IPS-11a (cell line): ENCODE results near the gene ALK.

Experiments
- H3K4me3 ChIP-seq: one replicate; pipeline ENCODE4 v1.5.1; 2013; ENCODE audit warnings: low read depth, low read length, control low read depth

The ALK gene

DNA sequence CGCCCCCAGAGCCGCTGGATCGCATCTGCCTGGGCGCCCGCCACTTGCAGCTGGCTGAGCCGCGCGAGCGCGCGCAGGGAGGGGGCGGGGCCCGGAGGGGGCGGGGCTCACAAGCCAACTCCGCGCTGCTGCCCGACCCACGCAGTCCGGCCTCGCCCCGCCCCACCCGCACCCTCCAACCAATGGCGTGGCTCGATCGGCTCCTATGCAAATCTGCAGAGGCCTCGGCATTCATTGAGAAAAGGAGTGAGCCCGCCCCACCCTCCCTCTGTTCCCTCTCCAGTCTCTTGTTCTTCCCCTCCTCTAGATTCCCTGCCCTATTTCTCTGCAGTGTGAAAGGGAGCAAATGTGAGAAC is at the start of gene ALK:
Gene ALK (minus strand): TSS at position 27 of the 356 bp plus-strand sequence. CDS start 927 bp downstream, outside the sequence.
- peak within 1 kb of the TSS; percentile 37 for H3K4me3 ChIP-seq

DNA sequence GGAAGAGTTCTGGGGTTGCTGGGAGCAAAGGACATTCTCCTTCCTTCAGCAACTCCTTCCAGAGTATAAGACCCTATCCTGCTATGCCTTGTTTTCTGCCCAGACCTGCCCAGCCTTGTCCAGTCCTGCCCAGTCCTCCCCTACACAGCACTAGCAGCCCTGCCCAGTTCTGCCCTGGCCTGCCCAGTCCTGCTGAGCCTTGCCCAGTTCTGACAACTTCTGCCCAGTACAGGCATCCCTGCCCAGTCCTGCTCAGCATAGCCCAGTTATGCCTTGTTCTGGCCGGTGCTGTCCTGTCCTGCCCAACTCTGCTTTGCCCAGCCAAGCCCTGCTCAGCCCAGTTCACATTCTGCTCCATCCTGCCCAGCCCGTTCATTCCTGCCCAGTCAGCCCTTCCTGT is 44.9 kb upstream of the ALK start:
- H3K4me3 ChIP-seq: no peak overlapping the region

DNA sequence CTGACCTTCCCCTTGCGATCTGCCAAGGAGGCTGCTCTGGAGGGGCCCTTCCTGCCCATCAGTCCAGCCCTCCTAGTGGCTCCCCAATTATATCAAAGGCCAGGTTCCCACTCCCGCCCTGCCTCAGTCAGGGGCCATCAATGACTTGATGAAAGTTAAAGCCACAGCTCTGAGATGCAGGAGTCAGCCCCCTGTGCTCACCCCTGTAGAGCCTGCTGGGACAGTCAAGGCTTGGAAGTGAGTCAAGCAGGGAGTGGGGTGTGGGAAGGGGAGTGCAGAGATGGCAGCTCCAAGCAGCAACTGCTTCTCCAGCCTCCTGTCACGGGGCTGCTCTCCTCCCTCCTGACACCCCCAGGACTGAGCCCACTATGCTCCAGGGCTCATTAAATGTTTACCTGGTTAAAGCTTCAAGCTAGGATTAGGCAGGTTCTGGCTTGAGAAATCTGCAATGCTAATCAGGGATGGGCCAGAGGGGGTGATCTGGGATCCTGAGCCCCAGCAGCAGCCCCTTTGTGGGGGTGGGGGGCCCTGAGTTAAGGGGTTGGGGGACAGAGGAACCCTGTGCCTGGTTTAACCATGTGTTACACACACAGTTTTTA is 42.7 kb upstream of the ALK start:
- no peak overlapping the region for H3K4me3 ChIP-seq

DNA sequence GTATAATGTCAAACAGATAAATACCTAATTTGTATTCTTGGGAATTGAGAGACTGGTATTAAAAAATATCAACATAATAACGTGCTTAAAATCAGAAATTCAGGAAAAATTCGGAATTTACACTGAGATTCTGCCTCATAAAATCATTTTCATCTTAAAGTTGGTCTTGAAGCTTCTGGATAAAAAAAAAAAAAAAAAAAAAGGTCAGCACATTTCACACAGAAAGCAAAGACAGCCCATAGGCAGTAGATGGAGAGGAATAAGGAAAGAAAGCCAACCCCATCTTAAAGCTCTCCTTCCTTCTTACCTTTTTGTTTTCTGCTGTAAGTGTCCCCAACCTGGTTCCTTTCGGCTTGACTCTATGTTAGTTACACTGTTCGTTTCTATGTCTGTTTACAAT is 41.5 kb upstream of the ALK start:
- H3K4me3 ChIP-seq: no peak overlapping the region

DNA sequence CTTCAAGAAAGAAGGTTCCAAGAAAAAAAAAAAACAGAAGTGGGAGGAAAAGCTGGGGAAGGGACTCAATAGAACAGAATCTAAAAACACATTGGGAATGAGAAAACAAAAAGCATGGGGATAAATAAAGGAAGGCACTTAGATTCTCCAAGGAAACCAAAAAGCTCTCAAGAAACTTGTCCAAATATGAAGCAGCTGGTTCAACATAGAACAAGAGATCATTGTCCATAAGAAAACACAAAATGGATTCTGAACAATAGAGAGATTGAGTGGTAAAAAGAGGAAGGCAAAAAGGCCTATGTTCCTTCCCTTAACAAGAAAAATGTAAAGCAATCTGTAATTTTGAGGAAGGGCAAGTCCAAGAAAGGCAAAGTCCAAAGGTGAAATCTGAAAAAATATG is 32.9 kb upstream of the ALK start:
- H3K4me3 ChIP-seq: no peak overlapping the region

- H3K4me3 ChIP-seq: no peak overlapping the region
Observed at GRCh38 chr2:29952973-29953372, 31.6 kb upstream of the ALK start.

- H3K4me3 ChIP-seq: no peak overlapping the region
Observed at GRCh38 chr2:29951576-29951975, 30.2 kb upstream of the ALK start.

DNA sequence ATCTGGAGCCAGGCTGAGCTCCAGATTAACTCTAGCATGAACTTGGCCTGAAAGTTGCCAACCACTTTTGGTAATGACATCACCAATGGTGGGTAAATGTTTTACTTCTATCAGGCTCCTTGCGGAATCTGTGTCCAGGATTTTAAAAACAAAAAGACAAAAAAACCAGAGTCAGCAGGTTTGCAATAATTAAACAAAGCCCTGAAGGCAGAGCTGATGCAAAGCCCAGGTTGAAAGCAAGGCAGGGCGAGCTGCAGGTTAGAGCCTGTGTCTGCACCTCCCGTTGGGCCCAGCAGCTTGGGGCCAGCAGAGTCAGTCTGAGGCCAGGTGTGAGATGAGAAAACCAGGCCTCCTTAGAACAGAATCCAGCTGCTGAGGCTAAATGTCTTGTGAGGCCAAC is 29.1 kb upstream of the ALK start:
- H3K4me3 ChIP-seq: no peak overlapping the region

DNA sequence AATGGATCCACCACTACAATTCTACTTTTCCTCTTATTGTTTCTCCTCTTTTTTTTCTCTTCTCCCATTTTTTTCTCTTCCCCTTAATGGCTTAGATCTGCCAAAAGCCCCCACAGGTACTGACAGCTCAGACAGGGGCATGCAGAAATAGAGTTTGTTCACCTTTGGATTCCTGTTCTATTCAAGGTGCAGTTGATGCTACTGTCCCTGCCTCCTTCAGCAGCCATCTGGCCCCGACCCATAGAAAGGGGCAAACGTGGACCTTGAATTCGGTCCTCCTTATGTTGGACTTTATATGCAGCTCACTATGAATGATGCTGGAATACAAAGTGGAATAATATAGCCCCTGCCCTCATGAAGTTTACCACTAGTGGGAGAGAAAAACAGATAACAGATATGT is 27.7 kb upstream of the ALK start:
- H3K4me3 ChIP-seq: no peak overlapping the region

- H3K4me3 ChIP-seq: no peak overlapping the region
Observed at GRCh38 chr2:29946505-29946904, 25.1 kb upstream of the ALK start.

DNA sequence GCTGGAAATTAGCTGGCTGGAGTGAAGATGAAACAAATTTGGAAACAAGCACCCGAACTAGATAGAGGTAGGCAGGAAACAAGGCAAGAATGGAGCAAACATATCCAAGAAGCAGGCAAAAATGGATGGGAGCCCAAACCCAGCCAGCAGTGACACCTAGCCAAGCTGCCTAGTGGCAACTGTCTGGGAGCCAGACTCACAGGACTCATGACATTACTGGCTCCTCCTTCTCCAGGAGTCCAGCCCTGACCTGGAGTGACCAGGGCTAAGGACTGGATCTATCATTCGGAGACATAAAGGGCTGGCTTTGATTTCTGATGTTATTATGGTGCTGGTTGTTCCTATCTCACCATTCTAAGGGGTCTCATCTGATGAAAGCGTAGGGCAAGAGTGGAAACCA is 21.3 kb upstream of the ALK start:
- no peak overlapping the region for H3K4me3 ChIP-seq

GRCh38 chr2:29940706-29941105 is 19.3 kb upstream of the ALK start:
- no peak overlapping the region for H3K4me3 ChIP-seq

DNA sequence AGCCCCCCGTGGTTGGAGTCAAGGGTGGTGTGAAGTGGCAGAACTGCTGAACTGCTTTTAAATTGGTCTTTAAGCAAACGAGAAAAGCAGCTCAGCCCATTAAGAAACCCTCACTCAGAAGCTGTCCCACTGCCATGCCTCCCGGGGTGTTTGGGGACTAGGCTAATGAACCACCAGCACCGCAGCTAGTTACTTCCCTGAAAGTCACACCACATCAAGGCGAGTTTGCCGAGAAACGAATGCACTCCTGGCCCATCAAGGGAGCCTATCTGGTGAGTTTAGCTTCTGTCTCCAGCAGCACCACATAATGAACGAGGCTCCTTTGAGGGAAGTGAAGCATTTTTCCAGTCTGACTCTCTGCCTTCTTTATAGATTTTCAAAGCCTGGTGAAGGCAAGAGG is 14.6 kb upstream of the ALK start:
- no peak overlapping the region for H3K4me3 ChIP-seq

DNA sequence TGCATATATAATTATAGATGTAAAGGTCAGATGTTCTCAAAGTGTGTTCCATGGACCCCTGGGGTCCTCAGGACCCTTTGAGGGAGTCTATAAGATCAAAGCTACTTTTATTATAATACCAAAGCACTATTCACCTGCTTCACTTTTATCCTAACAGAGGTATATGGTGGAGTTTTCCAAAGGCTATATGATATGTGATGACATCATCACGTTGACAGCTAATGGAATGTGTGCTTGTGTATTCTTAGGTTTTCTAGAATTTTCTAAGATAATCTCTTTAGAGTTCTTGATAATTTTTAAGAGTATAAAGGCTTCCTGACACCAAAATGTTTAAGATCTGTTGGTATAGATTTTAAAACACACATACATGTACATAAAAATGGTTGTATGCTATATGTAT is 10.4 kb upstream of the ALK start:
- no peak overlapping the region for H3K4me3 ChIP-seq

- H3K4me3 ChIP-seq: no peak overlapping the region
Observed at GRCh38 chr2:29923110-29923721, 1.8 kb upstream of the ALK start.

- H3K4me3 ChIP-seq: no peak overlapping the region
Observed at GRCh38 chr2:29922605-29923004, 1.2 kb upstream of the ALK start.

DNA sequence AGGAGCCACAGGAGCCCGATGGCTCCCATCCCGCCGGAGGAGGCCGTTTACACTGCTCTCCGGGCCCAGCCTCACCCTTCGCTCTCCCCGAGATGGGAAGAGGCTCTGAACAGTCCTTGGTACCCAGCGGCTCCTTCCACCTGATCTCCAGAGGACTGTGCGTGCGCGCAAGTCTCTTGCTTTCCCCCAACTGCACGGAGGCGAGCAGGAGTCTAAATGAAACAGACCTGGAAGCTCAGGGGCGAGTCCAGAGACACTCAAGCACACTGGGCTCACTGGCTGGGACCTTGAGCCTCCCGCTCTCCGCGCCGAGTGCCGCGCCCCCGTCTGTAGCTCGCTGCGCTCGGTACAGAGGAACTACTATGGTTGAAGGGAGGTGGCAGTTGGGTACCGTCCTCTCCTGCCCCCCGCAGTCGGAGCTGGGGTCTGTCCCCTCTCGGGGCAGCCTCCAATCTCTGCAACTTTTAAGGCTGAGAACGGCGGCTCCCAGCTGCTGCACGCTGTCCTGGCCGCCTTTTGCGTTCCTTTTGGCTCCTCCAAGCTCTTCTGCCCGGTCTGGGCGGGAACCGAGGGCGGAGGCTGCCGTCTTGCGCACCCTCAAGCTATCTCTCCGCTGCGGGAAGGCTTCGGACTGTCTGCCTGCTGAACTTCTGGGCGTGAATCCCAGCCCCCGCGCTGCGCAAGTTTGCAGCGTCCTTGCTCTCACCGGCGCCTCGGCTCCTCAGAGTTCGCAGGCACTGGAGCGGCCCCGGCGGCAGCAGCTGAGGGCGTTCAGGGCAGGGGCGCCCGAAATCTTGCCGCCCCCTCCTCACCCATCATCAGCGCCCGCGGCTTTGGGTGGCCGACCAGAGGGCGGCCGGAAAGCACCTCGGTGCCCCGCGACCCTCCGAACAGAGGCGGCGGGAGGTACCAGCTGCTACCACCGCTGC is 491 bp downstream of the ALK start:
- H3K4me3 ChIP-seq: peak overlapping the region; percentile 37

DNA sequence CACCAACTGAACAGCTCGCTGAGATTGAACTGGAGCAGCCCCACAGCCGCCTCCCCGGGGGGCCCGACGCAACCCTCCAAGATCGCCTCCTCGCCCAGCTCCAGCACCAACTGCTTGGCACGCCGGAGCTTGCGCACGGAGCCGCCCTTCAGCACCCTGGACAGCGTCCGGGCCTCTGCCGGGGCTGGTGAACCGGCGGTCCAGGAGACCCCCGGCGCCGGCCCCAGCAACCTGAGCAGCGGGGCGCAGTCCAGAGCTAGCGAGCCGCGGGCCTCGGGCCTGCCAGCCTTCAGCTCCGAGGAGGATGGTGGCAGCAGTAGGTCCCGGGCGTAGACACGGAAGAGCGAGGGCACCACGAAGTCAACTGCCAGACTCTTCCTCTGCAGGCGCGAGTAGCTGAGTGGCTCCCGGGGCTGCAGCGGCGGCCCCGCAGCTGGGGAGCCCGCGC is 1.2 kb downstream of the ALK start:
- H3K4me3 ChIP-seq: no peak overlapping the region

DNA sequence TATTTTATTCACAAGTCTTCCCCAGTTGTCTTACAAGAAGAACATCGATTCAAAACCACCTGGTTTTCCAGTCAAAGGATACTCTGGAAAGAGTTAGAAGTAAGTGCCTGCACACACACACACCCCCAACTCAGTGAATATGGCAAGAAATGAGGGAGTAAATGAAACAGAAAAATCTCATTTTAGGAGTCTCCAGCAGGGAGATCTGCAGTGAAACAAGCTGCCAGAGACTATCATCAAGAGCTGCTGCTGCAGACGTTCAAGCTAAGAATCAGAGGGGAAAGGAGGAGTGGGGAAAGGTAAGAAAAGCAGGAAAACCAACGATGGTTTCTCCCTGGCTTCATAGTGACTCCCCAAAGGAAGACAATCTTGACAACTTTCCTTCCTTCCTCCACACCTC is 2.4 kb downstream of the ALK start:
- H3K4me3 ChIP-seq: no peak overlapping the region

DNA sequence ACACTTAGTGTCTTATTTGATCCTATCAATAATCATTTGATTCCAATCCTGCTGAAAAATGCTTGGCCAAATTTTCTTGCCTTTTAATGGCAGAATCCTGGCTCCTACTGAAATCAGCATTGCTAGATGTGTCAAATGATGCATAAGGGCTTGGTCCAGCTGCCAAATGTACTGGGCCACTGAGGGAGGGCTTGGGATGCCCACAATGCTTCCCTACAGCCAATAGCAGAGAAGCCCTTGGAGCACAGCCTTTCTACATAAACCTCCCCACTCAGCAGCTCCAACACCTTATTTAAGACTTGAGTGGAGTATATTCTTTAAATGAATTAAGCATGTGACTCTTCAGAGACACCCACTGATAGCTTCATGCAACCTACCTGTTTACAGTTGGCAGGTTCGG is 3.6 kb downstream of the ALK start:
- H3K4me3 ChIP-seq: no peak overlapping the region

DNA sequence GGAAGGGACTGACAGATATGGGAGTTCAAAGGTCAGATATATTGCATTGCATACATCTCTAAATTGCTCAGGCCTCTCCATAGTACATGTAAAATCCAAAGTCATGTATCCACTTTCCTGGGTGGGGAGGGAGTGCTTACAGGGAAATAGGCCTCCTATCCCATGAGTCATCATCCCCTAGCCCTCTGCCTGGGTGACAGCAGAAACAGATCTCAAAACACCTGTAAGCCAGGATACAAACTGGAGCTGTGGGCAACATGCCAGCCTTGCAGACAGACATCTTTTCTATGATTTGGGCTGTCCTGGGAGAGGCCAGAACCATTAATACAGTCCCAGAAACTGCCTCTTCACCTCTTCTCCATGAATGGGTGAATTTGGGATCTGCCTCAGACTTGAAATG is 4.8 kb downstream of the ALK start:
- H3K4me3 ChIP-seq: no peak overlapping the region

DNA sequence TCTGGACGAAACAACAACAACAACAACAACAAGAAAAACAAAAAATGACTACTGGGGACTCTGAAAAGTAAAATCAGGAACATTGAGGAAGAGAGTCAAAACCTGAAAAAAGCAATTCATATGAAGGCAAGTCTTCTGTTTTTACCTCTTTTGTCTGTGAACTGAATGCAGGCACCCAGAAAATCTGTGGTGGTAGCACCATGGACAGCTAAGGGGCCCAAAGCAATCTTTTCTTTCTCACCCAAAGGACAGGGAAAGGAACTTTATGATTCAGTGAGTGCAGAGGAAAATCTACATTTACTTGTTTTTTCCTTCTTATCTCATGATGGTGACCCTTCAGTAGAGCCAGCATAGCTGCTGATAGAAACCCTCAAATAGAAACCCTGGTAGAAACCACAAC is 10.4 kb downstream of the ALK start:
- H3K4me3 ChIP-seq: no peak overlapping the region
